Measurements from ENCODE around the gene MYBPHL.

GRCh38 chr1:109250454-109251276 lies 56.1 kb downstream of the MYBPHL start:
- TF ChIP-seq MXI1 (IDR thresholded peaks at IDR 0.05; ENCODE audit: low read depth, low read length) (no peak), MEF2A (IDR thresholded peaks at IDR 0.05; ENCODE audit: borderline replicate concordance, low read depth) (no peak), YY1 (IDR thresholded peaks at IDR 0.05; ENCODE audit: low read depth) (no peak), POLR2AphosphoS5 (IDR thresholded peaks at IDR 0.05; ENCODE audit: low read depth, low read length) (no peak), PBX3 (IDR thresholded peaks at IDR 0.05) (no peak), RCOR1 (IDR thresholded peaks at IDR 0.05; ENCODE audit: low read length) (no peak), SIN3A (IDR thresholded peaks at IDR 0.05; ENCODE audit: borderline replicate concordance, low read depth, low read length) (no peak), REST (IDR thresholded peaks at IDR 0.05; ENCODE audit: low read depth, low read length) (no peak)
- TF ChIP-seq, protein P1, sequence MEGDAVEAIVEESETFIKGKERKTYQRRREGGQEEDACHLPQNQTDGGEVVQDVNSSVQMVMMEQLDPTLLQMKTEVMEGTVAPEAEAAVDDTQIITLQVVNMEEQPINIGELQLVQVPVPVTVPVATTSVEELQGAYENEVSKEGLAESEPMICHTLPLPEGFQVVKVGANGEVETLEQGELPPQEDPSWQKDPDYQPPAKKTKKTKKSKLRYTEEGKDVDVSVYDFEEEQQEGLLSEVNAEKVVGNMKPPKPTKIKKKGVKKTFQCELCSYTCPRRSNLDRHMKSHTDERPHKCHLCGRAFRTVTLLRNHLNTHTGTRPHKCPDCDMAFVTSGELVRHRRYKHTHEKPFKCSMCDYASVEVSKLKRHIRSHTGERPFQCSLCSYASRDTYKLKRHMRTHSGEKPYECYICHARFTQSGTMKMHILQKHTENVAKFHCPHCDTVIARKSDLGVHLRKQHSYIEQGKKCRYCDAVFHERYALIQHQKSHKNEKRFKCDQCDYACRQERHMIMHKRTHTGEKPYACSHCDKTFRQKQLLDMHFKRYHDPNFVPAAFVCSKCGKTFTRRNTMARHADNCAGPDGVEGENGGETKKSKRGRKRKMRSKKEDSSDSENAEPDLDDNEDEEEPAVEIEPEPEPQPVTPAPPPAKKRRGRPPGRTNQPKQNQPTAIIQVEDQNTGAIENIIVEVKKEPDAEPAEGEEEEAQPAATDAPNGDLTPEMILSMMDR (IDR thresholded peaks at IDR 0.05) = no peak
